Esophagus muscularis mucosa (tissue), 4 donors: ENCODE measurements around the gene TM4SF4. TPM values are rescaled to one million over a fixed set of nuclear protein-coding genes. Genes with fewer than 3 reads are reported as not detected.
A peak's percentile ranks its signal among the peaks of the same experiment; 100 is the strongest.

Source experiments
- DNase-seq: peaks from one replicate; pipeline ENCODE4 v3.0.0-alpha.2; 2017; ENCODE audit errors: extremely low spot score
- H3K27ac ChIP-seq, 4 donors: fragments of 200-600 bp; sonication (generic); replicated peaks in 1 of 4; 1 replicate in 3 of 4; 2 replicates in 1 of 4; pipeline ENCODE4 v1.5.1; 2016 to 2019; ENCODE audit warnings: mild to moderate bottlenecking in 1 of 4
- H3K27me3 ChIP-seq, 4 donors: fragments of 200-600 bp; sonication (generic); one replicate each; pipeline versions ENCODE4 v1.5.1 to v1.6.0; 2016 to 2019
- H3K36me3 ChIP-seq, 4 donors: fragments of 200-600 bp; sonication (generic); one replicate each; pipeline ENCODE4 v1.5.1; 2016 to 2019
- H3K4me1 ChIP-seq, 4 donors: fragments of 200-600 bp; sonication (generic); one replicate each; pipeline ENCODE4 v1.5.1; 2016 to 2019
- H3K4me3 ChIP-seq, 4 donors: fragments of 200-600 bp; sonication (generic); 1 replicate in 2 of 4; 2 replicates in 2 of 4; pipeline ENCODE4 v1.5.1; 2016 to 2019; ENCODE audit warnings: mild to moderate bottlenecking in 4 of 4, moderate library complexity in 1 of 4
- H3K9me3 ChIP-seq, 4 donors: fragments of 200-600 bp; sonication (generic); 1 replicate in 3 of 4; 2 replicates in 1 of 4; pipeline ENCODE4 v1.5.1; 2016 to 2019
- CTCF ChIP-seq, 3 experiments: fragments of 200-600 bp in 2 of 3; fragments of 450-650 bp in 1 of 3; sonication (generic) in 2 of 3; IDR thresholded peaks; one replicate each; pipeline ENCODE4 v1.5.1; 2017 to 2019; ENCODE audit warnings: antibody characterized with exemption in 3 of 3, mild to moderate bottlenecking in 2 of 3, moderate library complexity in 1 of 3
- EP300 ChIP-seq: sonication (generic); formaldehyde crosslinking; IDR thresholded peaks from one replicate; pipeline ENCODE4 v1.6.1; 2017; ENCODE audit warnings: antibody characterized with exemption
- POLR2A ChIP-seq: fragments of 450-650 bp; IDR thresholded peaks from one replicate; pipeline ENCODE4 v1.6.1; 2017; ENCODE audit warnings: antibody characterized with exemption, moderate library complexity, mild to moderate bottlenecking, low read depth
- POLR2AphosphoS5 ChIP-seq, 2 donors: sonication (generic); formaldehyde crosslinking; IDR thresholded peaks; one replicate each; pipeline ENCODE4 v1.6.1; 2017; ENCODE audit warnings: antibody characterized with exemption in 2 of 2
- WGBS: methylation state at CpG from one replicate; pipeline ENCODE4 v1.1.5; 2018; 5-methylcytosine and 5-hydroxymethylcytosine counted together
- intact Hi-C: fragments of 100-400 bp; cut with DNase I; formaldehyde crosslinking; loops from one replicate; pipeline ENCODE4 v1.15.1; 2023
- total RNA-seq, 4 donors: library from RNA; depleted of rRNA; stranded (reverse); fragments of >200 nt; gene quantifications; one replicate each; pipeline versions ENCODE4 v1.1.0 to v1.2.1, GENCODE V29; 2016

TM4SF4 gene
- 1 to 10 TPM in 2 of 4 donors, under 1 TPM in 1, not detected in 1; 0.11 to 5.5 (median 2.7) TPM for total RNA-seq

- Histone ChIP-seq H3K4me3 (no peak within 1 kb of the TSS), H3K27ac (peak within 1 kb of the TSS in 1 of 4 donors; percentile 31), H3K9me3 (no peaks in the 10 kb centered on the region), H3K36me3 (no peaks in the 10 kb centered on the region), H3K4me1 (peaks cover 0 to 15% (median 9%) of the 10 kb centered on the region in 4 donors), H3K27me3 (no peaks in the 10 kb centered on the region)
- no peak for DNase-seq
- intact Hi-C loops = no loop called here
- no peak for TF ChIP-seq POLR2A
- TF ChIP-seq CTCF (IDR thresholded peaks at IDR 0.05) = no peak
- WGBS = 82% methylated on average over 5 of the region's 5 CpGs
These were observed at the start of gene TM4SF4 for GRCh38 chr3:149474250-149474817. Gene TM4SF4, plus strand, starts transcription at chr3:149474697. Its CDS starts 181 bp downstream, at chr3:149474878.

GRCh38 chr3:149424918-149425317, 49.6 kb upstream of the TM4SF4 start:
- H3K27ac ChIP-seq = no peak overlapping the region
- DNase-seq = no peak
- H3K4me3 ChIP-seq = no peak overlapping the region
- TF ChIP-seq CTCF (IDR thresholded peaks at IDR 0.05) = no peak
- no peak for TF ChIP-seq POLR2AphosphoS5 (IDR thresholded peaks at IDR 0.05)
- TF ChIP-seq POLR2A = no peak
- no peak for TF ChIP-seq EP300
- intact Hi-C loops = no loop called here
- no peaks in the 10 kb centered on the region for H3K27me3 ChIP-seq
- WGBS = 48% methylated on average over 2 of the region's 2 CpGs
- no peaks in the 10 kb centered on the region for H3K9me3 ChIP-seq
- no peaks in the 10 kb centered on the region for H3K36me3 ChIP-seq
- no peaks in the 10 kb centered on the region for H3K4me1 ChIP-seq

GRCh38 chr3:149426325-149426724, 48.2 kb upstream of the TM4SF4 start:
- no peaks in the 10 kb centered on the region for H3K4me1 ChIP-seq
- no peaks in the 10 kb centered on the region for H3K9me3 ChIP-seq
- 42% methylated on average over 2 of the region's 2 CpGs for WGBS
- H3K36me3 ChIP-seq = no peaks in the 10 kb centered on the region
- H3K27me3 ChIP-seq = no peaks in the 10 kb centered on the region
- intact Hi-C loops = no loop called here
- DNase-seq = peak; percentile 34
- TF ChIP-seq EP300 (no peak), POLR2AphosphoS5 (IDR thresholded peaks at IDR 0.05) (no peak), CTCF (IDR thresholded peaks at IDR 0.05) (no peak), POLR2A (no peak)
- no peak overlapping the region for H3K4me3 ChIP-seq
- no peak overlapping the region for H3K27ac ChIP-seq

- intact Hi-C loops = no loop called here
- WGBS = 100% methylated on average over 2 of the region's 2 CpGs
- DNase-seq = no peak
- Histone ChIP-seq H3K27me3 (no peaks in the 10 kb centered on the region), H3K9me3 (no peaks in the 10 kb centered on the region), H3K4me3 (no peak overlapping the region), H3K4me1 (no peaks in the 10 kb centered on the region), H3K36me3 (no peaks in the 10 kb centered on the region), H3K27ac (no peak overlapping the region)
- TF ChIP-seq EP300 (no peak), POLR2A (no peak), POLR2AphosphoS5 (IDR thresholded peaks at IDR 0.05) (no peak), CTCF (IDR thresholded peaks at IDR 0.05) (no peak)
These were observed 46.4 kb upstream of the TM4SF4 start for GRCh38 chr3:149428087-149428486.

DNA sequence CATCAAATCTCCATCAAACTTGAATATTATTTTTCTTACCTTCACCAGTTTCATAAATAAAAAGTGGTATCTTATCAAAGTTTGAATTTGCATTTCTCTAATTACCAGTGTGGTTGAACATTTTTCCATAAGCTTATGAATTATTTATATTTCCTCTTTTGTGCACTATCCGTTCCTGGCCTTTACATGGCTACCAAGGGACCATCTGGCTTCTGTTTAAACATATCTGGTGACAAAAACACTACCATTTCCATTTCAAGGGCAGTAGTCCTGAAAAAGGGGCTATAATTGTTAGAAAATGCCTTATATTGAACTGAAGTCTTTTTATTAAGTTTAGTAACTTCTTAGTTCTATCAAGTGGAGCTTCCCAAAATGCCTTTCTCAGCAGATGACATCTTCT, 44.3 kb upstream of the TM4SF4 start:
- Histone ChIP-seq H3K9me3 (no peaks in the 10 kb centered on the region), H3K36me3 (no peaks in the 10 kb centered on the region), H3K4me3 (no peak overlapping the region), H3K27ac (no peak overlapping the region), H3K27me3 (no peaks in the 10 kb centered on the region), H3K4me1 (no peaks in the 10 kb centered on the region)
- TF ChIP-seq POLR2A (no peak), EP300 (no peak), CTCF (IDR thresholded peaks at IDR 0.05) (no peak), POLR2AphosphoS5 (IDR thresholded peaks at IDR 0.05) (no peak)
- DNase-seq = no peak
- intact Hi-C loops = no loop called here
- WGBS = 83% methylated on average over 1 of the region's 1 CpG
